ENCODE data around the gene ZNF234. TPM values are rescaled to one million over a fixed set of nuclear protein-coding genes. Genes with fewer than 3 reads are reported as not detected.

Gene ZNF234
- total RNA-seq, 1 experiment from 2014 or later, result 3.4 TPM

GRCh38 chr19:44093931-44094765 is 47.2 kb upstream of the ZNF234 start, which contains the start of gene ZNF224:
TSS of gene ZNF224 (plus strand) at chr19:44094361. CDS start at chr19:44097874, 3,513 bp downstream.
- H3K27ac ChIP-seq (ENCODE audit: low read depth, low read length), result peak within 1 kb of the TSS; percentile 45; the same call in 1 of the 2 replicates
- BruUV-seq (replicated peaks), result no TSS peak
- H3K4me3 ChIP-seq (replicated peaks in 1 of 2; ENCODE audit: low read depth in 1 of 2, low read length in 2 of 2), result peak within 1 kb of the TSS; percentile 77 to 96
- H3K4me2 ChIP-seq (ENCODE audit: low read length), result peak within 1 kb of the TSS; percentile 95
- H3K79me2 ChIP-seq (ENCODE audit: insufficient read depth, low read length), result peaks cover 13% of the 10 kb centered on the region; the same call in 1 of the 2 replicates
- no peaks in the 10 kb centered on the region for H4K20me1 ChIP-seq (ENCODE audit: insufficient read depth)
- peaks cover 6 to 18% of the 10 kb centered on the region in 2 experiments; a peak in 2 of 4 replicates for H3K36me3 ChIP-seq (ENCODE audit: control insufficient read depth in 1 of 2, insufficient read depth in 2 of 2, low read length in 2 of 2)
- peak; percentile 97 for ATAC-seq
- DNase-seq (ENCODE audit: low read depth, low spot score), result peak; percentile 82
- intact Hi-C loops (cut with micrococcal nuclease), result loop anchor here (1.0 to 10.0 kb wide), 6 partner anchors 19 to 269 kb away; partner anchors contain the start of genes ZNF112, ZNF221, ZNF225 and ZNF230
- RAD21 ChIA-PET (ENCODE audit: low non-redundant PET in 1 of 2, low total read pairs in 2 of 2, uncharacterized antibody in 2 of 2, unreplicated experiment in 2 of 2), result interaction anchor here in 1 of 2 experiments (0.6 kb wide), 1 partner anchor 267 kb away, joined by 3 read pairs; the partner anchor contains the start of gene ZNF283
- H3K4me1 ChIP-seq (ENCODE audit: control insufficient read depth in 1 of 2, insufficient read depth in 2 of 2, low read length in 2 of 2), result peaks cover 4 to 9% of the 10 kb centered on the region in 2 experiments; a peak in 2 of 4 replicates
- peak within 1 kb of the TSS; percentile 79 for H3K9ac ChIP-seq (ENCODE audit: low read length)
- H3K9me3 ChIP-seq (ENCODE audit: control insufficient read depth in 1 of 2, insufficient read depth in 1 of 2, low read depth in 1 of 2, low read length in 2 of 2), result no peaks in the 10 kb centered on the region
- POLR2A ChIA-PET, result no interaction called here
- H3K27me3 ChIP-seq (ENCODE audit: insufficient read depth, low read length), result no peaks in the 10 kb centered on the region
- CTCF ChIA-PET, result no interaction called here
- peak within 1 kb of the TSS; percentile 91 for H2AFZ ChIP-seq (ENCODE audit: low read depth, low read length, poor library complexity, severe bottlenecking)
- no peaks in the 10 kb centered on the region for H3K9me2 ChIP-seq (ENCODE audit: insufficient read depth)
- TF ChIP-seq EZH2phosphoT487 (IDR thresholded peaks at IDR 0.05; ENCODE audit: borderline replicate concordance), result no peak
- TF ChIP-seq ZNF274 (IDR thresholded peaks at IDR 0.05; ENCODE audit: low read depth, low read length), result no peak
- TF ChIP-seq ATF3 (IDR thresholded peaks at IDR 0.05), result no peak
- TF ChIP-seq EGR1 (IDR thresholded peaks at IDR 0.05; ENCODE audit: low read depth), result no peak
- no peak for TF ChIP-seq SRF (IDR thresholded peaks at IDR 0.05; ENCODE audit: low read depth)
- no peak for TF ChIP-seq RAD21 (IDR thresholded peaks at IDR 0.05; ENCODE audit: low read depth)
- no peak for TF ChIP-seq TCF7L2 (IDR thresholded peaks at IDR 0.05; ENCODE audit: borderline replicate concordance, extremely low read depth, insufficient read depth, insufficient read length)
- no peak for TF ChIP-seq JUND (IDR thresholded peaks at IDR 0.05)
- TF ChIP-seq FOSL1 (IDR thresholded peaks at IDR 0.05; ENCODE audit: low read depth), result no peak
- peak; percentile 65 for TF ChIP-seq YY1 (IDR thresholded peaks at IDR 0.05; ENCODE audit: extremely low read depth, insufficient replicate concordance, low read depth, low read length)
- peak; percentile 67 for TF ChIP-seq ZBTB33 (IDR thresholded peaks at IDR 0.05; ENCODE audit: extremely low read depth, insufficient replicate concordance, low read length)
- no peak for TF ChIP-seq CTCF (IDR thresholded peaks at IDR 0.05 in 2 of 3, conservative IDR thresholded peaks at IDR 0.05 in 1 of 3; ENCODE audit: borderline replicate concordance in 1 of 3, insufficient read depth in 1 of 3, low read depth in 2 of 3, low read length in 2 of 3)
- TF ChIP-seq CEBPB (IDR thresholded peaks at IDR 0.05; ENCODE audit: low read depth), result no peak
- TF ChIP-seq CBX3 (IDR thresholded peaks at IDR 0.05; ENCODE audit: low read depth), result peak; percentile 58; the same call in 1 of the 2 replicates
- peak; percentile 86 for TF ChIP-seq ELF1 (IDR thresholded peaks at IDR 0.05; ENCODE audit: borderline replicate concordance, low read depth)
- peak; percentile 53 for TF ChIP-seq ZFX (IDR thresholded peaks at IDR 0.05)
- TF ChIP-seq POLR2AphosphoS5 (IDR thresholded peaks at IDR 0.05; ENCODE audit: low read depth, low read length), result peak; percentile 69
- 0 out of 2 replicates have a peak, but pooled peaks have one; percentile 40 for TF ChIP-seq SIN3A (IDR thresholded peaks at IDR 0.05; ENCODE audit: low read depth)
- no peak for TF ChIP-seq EZH2 (IDR thresholded peaks at IDR 0.05)
- peak; percentile 39 for TF ChIP-seq POLR2A (IDR thresholded peaks at IDR 0.05; ENCODE audit: borderline replicate concordance, extremely low read depth, insufficient read depth, insufficient read length)
- no peak for TF ChIP-seq MAX (IDR thresholded peaks at IDR 0.05)

Data from HCT116 (cell line).